DND-41 (cell line): ENCODE results near the gene EHMT1.

ENCODE experiments used
- EZH2 ChIP-seq: IDR thresholded peaks from 3 replicates; pipeline ENCODE4 v1.6.1; 2012; ENCODE audit warnings: borderline replicate concordance, low read depth, mild to moderate bottlenecking, moderate library complexity, low read length, inconsistent platforms; ENCODE audit not compliant: severe bottlenecking
- TF ChIP-seq, protein P1 (sequence below): IDR thresholded peaks from 2 replicates; pipeline ENCODE4 v1.5.1; 2012; ENCODE audit warnings: borderline replicate concordance, low read length, moderate library complexity, mild to moderate bottlenecking; ENCODE audit not compliant: poor library complexity, severe bottlenecking; ENCODE audit errors: extremely low read depth

DNA sequence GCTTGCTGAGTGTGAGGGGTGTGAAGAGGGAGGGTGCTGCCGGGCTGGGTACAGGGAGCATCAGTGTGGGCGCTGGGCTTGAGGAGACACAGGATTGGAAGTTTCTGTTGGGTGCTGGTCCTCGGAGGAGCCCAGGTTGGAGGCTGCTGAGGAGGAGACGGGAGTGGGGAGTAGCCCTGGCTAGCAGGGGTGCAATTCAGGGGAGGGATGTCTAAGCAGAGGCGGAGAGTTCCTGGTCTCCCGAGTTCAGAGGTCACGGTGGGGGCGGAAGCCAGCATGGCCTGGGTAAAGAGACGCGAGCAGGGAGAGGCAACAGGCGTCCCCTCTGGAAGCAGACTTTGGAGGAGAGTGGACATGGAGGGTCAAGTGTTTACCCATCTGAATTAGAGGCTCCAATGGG lies 196.0 kb downstream of the EHMT1 start:
- TF ChIP-seq, protein P1, sequence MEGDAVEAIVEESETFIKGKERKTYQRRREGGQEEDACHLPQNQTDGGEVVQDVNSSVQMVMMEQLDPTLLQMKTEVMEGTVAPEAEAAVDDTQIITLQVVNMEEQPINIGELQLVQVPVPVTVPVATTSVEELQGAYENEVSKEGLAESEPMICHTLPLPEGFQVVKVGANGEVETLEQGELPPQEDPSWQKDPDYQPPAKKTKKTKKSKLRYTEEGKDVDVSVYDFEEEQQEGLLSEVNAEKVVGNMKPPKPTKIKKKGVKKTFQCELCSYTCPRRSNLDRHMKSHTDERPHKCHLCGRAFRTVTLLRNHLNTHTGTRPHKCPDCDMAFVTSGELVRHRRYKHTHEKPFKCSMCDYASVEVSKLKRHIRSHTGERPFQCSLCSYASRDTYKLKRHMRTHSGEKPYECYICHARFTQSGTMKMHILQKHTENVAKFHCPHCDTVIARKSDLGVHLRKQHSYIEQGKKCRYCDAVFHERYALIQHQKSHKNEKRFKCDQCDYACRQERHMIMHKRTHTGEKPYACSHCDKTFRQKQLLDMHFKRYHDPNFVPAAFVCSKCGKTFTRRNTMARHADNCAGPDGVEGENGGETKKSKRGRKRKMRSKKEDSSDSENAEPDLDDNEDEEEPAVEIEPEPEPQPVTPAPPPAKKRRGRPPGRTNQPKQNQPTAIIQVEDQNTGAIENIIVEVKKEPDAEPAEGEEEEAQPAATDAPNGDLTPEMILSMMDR, result no peak
- TF ChIP-seq EZH2, result no peak
